ENCODE measurements around the gene DOCK10. TPM values are rescaled to one million over a fixed set of nuclear protein-coding genes. Genes with fewer than 3 reads are reported as not detected.

The DOCK10 gene
- total and polyA plus RNA-seq, 9 of the 15 experiments (the other 6 are each of a cell fraction or from before 2014, with no cell fraction given) = 0.01 to 0.87 (median 0.18) TPM

DNA sequence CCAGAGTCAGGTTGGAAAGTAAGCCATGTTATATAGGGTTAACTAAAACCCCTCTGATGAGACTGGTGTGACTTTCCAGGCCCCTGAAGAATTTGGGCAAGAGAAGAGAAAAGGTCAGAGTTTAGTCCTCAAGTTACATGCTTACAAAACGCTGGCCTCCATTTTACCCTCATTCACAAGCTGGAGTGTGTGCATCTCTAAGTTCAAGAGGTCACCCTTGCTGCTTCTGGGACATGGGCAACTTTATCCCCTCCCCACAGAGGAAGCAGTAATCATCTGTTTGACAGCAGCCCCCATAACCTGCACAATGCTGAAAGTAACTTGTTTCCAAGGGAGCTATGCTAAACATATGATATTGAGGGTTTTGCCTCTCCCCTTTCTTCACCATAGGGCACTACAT lies 240.9 kb downstream of the DOCK10 start (continued):
- TF ChIP-seq, protein P1, sequence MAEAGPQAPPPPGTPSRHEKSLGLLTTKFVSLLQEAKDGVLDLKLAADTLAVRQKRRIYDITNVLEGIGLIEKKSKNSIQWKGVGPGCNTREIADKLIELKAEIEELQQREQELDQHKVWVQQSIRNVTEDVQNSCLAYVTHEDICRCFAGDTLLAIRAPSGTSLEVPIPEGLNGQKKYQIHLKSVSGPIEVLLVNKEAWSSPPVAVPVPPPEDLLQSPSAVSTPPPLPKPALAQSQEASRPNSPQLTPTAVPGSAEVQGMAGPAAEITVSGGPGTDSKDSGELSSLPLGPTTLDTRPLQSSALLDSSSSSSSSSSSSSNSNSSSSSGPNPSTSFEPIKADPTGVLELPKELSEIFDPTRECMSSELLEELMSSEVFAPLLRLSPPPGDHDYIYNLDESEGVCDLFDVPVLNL (CRISPR knock-in tag; IDR thresholded peaks at IDR 0.05; ENCODE audit: low read depth) = no peak
- TF ChIP-seq ZKSCAN8 (CRISPR knock-in tag; IDR thresholded peaks at IDR 0.05) = no peak

DNA sequence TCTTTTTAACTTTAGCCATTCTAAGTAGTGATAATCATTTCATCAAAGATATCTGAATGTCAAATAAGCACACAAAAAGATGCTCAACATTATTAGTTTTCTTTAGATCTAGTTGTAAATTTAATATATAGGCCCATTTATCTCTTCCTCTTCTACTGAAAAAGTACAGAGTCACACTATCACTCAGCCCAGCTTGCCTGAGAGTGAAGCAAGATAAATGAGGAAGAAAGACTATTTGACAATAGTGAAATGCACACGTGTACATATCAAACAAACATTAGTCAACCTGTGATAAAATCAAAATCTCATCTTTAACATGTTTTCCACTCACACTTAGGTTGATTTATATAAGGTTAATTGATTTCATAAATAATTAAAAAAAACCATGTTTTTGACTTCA lies 242.6 kb downstream of the DOCK10 start:
- CTCF ChIA-PET (ENCODE audit: low intra/inter-chr PET ratio) = no interaction called here
- Histone ChIP-seq H3K36me3 (ENCODE audit: control insufficient read depth, insufficient read depth, low read length) (no peaks in the 10 kb centered on the region), H3K4me3 (no peak overlapping the region), H3K27ac (ENCODE audit: extremely low read depth, low read depth, low read length) (no peak overlapping the region), H3K4me1 (replicated peaks in 1 of 2; ENCODE audit: control insufficient read depth in 2 of 2, insufficient read depth in 2 of 2, low read length in 2 of 2) (no peaks in the 10 kb centered on the region), H3K4me2 (ENCODE audit: insufficient read depth, low read length) (no peak overlapping the region), H4K20me1 (replicated peaks; ENCODE audit: control insufficient read depth, insufficient read depth, low read length) (no peaks in the 10 kb centered on the region), H3K9me1 (ENCODE audit: control insufficient read depth, insufficient read depth, low read length) (no peaks in the 10 kb centered on the region), H3K9ac (ENCODE audit: insufficient read depth in 1 of 2, low read depth in 2 of 2, low read length in 2 of 2) (no peak overlapping the region), H3K9me3 (replicated peaks; ENCODE audit: control insufficient read depth, insufficient read depth, low read depth, low read length) (no peaks in the 10 kb centered on the region), H3K79me2 (ENCODE audit: control insufficient read depth, insufficient read depth, low read length) (no peaks in the 10 kb centered on the region), H3K27me3 (ENCODE audit: control insufficient read depth in 2 of 2, insufficient read depth in 2 of 2, low read length in 2 of 2) (no peaks in the 10 kb centered on the region), H2AFZ (ENCODE audit: low read depth, low read length) (no peak overlapping the region)
- in situ Hi-C loops (cut with MboI) (no loop called here), intact Hi-C loops (cut with micrococcal nuclease) (no loop called here)
- WGBS (ENCODE audit: insufficient coverage, low coverage, missing lambda C conversion rate) = no CpG with 5 or more reads among the region's 1 CpG
- no TSS peak for BruUV-seq (replicated peaks)
- FAIRE-seq = no peak
- no peak for ATAC-seq
- POLR2A ChIA-PET = no interaction called here
- DNase-seq (ENCODE audit: extremely low read depth in 1 of 4, low spot score in 3 of 4) = no peak
- TF ChIP-seq HEY1 (CRISPR knock-in tag; IDR thresholded peaks at IDR 0.05; ENCODE audit: borderline replicate concordance) (no peak), FOXK1 (CRISPR knock-in tag; IDR thresholded peaks at IDR 0.05; ENCODE audit: borderline replicate concordance) (no peak), CBFA2T2 (conservative IDR thresholded peaks at IDR 0.05) (no peak), SREBF2 (CRISPR knock-in tag; IDR thresholded peaks at IDR 0.05) (no peak), CCNT2 (IDR thresholded peaks at IDR 0.05; ENCODE audit: borderline replicate concordance, extremely low read depth, insufficient read length, low read depth, low read length) (no peak), ZNF174 (CRISPR knock-in tag; IDR thresholded peaks at IDR 0.05) (no peak)
- TF ChIP-seq, protein P2, sequence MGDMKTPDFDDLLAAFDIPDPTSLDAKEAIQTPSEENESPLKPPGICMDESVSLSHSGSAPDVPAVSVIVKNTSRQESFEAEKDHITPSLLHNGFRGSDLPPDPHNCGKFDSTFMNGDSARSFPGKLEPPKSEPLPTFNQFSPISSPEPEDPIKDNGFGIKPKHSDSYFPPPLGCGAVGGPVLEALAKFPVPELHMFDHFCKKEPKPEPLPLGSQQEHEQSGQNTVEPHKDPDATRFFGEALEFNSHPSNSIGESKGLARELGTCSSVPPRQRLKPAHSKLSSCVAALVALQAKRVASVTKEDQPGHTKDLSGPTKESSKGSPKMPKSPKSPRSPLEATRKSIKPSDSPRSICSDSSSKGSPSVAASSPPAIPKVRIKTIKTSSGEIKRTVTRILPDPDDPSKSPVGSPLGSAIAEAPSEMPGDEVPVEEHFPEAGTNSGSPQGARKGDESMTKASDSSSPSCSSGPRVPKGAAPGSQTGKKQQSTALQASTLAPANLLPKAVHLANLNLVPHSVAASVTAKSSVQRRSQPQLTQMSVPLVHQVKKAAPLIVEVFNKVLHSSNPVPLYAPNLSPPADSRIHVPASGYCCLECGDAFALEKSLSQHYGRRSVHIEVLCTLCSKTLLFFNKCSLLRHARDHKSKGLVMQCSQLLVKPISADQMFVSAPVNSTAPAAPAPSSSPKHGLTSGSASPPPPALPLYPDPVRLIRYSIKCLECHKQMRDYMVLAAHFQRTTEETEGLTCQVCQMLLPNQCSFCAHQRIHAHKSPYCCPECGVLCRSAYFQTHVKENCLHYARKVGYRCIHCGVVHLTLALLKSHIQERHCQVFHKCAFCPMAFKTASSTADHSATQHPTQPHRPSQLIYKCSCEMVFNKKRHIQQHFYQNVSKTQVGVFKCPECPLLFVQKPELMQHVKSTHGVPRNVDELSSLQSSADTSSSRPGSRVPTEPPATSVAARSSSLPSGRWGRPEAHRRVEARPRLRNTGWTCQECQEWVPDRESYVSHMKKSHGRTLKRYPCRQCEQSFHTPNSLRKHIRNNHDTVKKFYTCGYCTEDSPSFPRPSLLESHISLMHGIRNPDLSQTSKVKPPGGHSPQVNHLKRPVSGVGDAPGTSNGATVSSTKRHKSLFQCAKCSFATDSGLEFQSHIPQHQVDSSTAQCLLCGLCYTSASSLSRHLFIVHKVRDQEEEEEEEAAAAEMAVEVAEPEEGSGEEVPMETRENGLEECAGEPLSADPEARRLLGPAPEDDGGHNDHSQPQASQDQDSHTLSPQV (IDR thresholded peaks at IDR 0.05) = no peak
- TF ChIP-seq, protein P3, sequence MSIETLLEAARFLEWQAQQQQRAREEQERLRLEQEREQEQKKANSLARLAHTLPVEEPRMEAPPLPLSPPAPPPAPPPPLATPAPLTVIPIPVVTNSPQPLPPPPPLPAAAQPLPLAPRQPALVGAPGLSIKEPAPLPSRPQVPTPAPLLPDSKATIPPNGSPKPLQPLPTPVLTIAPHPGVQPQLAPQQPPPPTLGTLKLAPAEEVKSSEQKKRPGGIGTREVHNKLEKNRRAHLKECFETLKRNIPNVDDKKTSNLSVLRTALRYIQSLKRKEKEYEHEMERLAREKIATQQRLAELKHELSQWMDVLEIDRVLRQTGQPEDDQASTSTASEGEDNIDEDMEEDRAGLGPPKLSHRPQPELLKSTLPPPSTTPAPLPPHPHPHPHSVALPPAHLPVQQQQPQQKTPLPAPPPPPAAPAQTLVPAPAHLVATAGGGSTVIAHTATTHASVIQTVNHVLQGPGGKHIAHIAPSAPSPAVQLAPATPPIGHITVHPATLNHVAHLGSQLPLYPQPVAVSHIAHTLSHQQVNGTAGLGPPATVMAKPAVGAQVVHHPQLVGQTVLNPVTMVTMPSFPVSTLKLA (conservative IDR thresholded peaks at IDR 0.05) = no peak
- TF ChIP-seq, protein P4, sequence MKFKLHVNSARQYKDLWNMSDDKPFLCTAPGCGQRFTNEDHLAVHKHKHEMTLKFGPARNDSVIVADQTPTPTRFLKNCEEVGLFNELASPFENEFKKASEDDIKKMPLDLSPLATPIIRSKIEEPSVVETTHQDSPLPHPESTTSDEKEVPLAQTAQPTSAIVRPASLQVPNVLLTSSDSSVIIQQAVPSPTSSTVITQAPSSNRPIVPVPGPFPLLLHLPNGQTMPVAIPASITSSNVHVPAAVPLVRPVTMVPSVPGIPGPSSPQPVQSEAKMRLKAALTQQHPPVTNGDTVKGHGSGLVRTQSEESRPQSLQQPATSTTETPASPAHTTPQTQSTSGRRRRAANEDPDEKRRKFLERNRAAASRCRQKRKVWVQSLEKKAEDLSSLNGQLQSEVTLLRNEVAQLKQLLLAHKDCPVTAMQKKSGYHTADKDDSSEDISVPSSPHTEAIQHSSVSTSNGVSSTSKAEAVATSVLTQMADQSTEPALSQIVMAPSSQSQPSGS (CRISPR knock-in tag; IDR thresholded peaks at IDR 0.05) = no peak

All from K562 (cell line).